GM04503 (cell line): Measurements from ENCODE around the gene CPT1B.
A peak's percentile ranks its signal among the peaks of the same experiment; 100 is the strongest.

ENCODE experiments used
- DNase-seq: peaks from one replicate; pipeline ENCODE4 v3.0.0-alpha.2; 2012; ENCODE audit warnings: low read depth

CPT1B gene

GRCh38 chr22:50569896-50570535, 8.2 kb downstream of the CPT1B start:
- no peak for DNase-seq

- no peak for DNase-seq
These were observed 9.2 kb downstream of the CPT1B start for GRCh38 chr22:50569041-50569459.

GRCh38 chr22:50568626-50569025, 9.6 kb downstream of the CPT1B start:
- no peak for DNase-seq

DNA sequence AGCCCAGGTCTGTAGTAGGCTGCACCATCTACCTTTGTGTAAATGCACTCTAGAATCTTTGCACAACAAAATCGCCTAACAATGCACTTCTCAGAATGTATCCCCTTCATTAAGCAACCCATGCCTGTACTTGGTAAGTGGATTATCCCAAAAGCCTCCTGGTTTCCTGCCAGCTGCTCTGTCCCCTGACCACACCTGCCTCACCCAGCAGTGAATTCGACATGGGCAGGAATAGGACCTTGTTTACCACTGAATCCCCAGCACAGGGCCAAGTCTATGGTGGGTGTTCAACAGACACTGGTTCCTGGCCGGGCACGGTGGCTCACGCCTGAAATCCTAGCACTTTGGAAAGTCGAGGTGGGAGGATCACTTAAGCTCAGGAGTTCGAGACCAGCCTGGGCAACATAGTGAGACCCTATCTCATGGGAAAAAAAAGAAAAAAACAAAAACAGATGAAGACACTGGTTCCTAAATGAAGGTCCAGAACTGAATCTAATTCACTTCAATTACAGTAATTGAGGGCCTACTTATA, 10.4 kb downstream of the CPT1B start:
- DNase-seq = no peak

DNA sequence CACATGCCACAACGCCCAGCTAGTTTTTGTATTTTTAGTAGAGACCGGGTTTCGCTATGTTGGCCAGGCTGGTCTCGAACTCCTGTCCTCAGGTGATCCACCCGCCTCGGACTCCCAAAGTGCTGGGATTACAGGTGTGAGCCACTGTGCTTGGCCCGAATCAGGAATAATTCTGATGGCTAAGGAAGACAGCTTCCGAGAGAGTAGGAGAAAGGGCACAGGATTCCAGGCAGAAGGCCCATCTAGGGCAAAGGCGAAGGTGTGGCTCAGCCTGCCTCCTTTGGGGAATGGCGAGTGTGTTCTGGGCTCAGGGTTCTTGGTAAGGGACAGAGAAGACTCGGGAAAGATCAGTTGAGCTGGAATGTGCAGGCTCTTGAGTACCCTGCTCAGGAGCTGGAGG, 13.9 kb downstream of the CPT1B start:
- DNase-seq = no peak

- no peak for DNase-seq
These were observed 14.6 kb downstream of the CPT1B start for GRCh38 chr22:50563413-50564160.

DNA sequence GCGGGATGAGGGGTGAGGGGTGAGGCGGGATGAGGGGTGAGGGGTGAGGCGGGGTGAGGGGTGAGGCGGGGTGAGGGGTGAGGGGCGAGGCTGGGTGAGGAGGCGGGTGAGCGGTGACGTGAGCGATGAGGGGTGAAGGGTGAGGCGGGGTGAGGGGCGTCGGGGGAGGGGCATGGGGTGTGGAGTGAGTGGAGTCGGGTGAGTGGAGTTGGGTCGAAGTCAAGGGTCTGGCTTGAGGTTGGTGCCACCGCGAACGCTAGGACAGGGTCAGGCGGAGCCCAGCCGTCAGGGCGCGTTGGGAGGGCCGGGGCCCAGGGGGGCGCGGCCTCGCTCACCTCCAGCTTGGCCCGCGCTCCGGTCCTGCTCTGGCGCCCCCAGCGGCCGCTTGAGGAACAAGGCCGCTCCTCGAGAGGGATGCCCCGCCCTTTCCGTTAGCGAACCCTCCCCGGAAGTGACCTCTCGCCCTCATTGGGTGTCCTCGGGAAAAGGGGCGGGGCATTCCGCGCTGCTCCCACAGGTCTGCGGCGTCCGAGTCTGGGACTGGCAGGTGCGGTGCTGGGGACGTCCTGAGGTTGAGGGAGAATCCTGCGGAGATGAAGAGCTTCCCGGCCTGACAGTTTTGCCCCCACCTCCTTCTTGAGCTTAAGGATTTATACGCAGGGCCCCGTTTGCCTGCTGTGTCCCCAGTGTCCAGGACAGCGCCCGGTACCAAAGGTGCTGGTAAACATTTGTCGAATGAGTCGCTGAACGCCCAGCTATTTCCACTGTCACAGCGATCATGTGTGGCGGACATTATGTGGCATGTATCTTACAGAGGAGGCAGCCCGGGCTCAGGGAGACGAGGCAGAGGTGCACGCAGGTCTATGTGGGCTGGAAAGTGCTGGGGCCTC, 15.5 kb downstream of the CPT1B start, which contains the start of gene SYCE3:
Gene SYCE3 (minus strand): TSS at position 397 of the 890 bp plus-strand sequence. CDS start 6,514 bp downstream, outside the sequence.
- DNase-seq = peak; percentile 42

- no peak for DNase-seq
These were observed 16.5 kb downstream of the CPT1B start for GRCh38 chr22:50561401-50562358.

DNA sequence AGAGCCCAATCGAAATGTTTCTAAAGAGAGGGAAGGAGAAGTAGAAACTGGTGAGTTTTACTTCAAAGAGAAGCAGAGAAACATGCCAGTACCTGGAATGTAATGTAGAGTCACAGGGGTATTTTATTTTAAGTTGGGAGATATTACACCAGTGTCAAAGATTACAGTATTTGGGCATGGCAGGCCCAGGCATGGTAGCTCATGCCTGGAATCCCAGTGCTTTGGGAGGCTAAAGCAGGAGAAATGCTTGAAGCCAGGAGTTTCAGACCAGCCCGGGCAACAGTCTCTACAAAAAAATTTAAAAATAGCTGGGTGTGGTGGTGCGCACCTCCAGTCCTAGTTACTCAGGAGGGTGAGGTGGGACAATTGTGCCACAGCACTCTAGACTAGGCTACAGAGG, 18.2 kb downstream of the CPT1B start:
- no peak for DNase-seq

DNA sequence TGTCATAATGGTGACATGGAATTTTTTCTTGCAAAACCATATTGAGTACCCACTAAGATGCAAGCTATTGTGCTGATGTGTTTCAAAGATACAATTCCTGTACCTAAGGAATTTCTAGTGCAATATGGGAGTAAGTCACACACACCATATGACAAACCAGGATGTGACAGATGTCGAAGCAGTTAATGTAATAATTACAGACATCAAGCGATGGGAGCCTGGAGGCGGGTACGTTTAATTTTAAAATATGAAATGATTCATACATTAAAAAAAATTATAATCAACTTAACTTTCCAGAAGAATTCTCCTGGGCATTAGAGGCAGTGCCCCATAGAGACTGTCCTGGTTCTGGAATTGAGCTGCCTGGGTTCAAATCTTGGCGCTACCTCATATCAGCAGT, 21.5 kb downstream of the CPT1B start:
- no peak for DNase-seq

GRCh38 chr22:50553310-50553709, 24.9 kb downstream of the CPT1B start:
- no peak for DNase-seq

DNA sequence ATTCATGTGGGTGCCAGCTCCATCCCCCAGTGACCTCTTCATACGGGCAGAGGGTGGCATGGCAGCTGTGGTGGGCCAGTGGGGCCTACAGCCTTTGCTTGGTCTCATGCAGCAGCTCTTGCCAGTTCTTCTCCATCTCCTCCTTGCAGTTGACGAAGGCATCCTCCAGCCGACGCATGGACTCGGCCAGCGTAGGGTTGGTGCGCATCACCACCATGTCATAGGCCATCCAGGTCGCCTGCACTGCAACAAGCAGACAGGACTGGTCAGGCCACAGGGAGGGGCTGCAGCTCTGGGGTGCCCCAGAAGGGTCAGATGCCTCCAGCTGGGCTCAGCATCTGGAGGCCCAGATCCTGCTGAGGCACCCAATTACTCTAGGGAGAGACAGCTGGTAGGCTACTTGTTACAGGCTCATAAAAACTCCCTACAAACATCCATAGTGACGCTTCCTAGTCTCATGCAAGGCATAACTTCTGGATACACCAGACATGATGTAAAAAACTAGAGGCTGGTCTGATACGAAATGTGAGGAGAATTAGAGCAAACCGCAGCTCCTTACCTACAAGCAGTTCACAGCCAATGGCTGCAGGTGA, 27.0 kb downstream of the CPT1B start:
- no peak for DNase-seq

DNA sequence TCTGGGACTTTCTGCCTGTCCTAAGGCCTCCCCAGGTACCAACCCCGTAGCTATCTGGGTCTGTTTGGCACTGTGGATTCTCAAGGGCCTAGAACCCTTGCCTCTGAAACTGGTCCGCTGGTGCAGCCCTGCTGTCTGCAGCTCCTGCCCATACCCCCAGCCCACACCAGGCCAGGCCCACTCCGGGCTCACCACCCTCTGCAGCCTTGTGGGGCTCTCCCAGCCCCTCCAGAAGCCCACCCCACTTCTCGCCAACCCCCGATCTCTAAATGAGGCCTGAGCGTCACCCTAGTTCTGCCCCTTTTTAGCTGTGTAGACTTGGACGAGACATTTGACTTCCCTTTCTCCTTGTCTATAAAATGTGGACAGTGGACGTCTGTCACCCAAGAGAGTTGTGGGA, 27.8 kb downstream of the CPT1B start:
- no peak for DNase-seq

DNA sequence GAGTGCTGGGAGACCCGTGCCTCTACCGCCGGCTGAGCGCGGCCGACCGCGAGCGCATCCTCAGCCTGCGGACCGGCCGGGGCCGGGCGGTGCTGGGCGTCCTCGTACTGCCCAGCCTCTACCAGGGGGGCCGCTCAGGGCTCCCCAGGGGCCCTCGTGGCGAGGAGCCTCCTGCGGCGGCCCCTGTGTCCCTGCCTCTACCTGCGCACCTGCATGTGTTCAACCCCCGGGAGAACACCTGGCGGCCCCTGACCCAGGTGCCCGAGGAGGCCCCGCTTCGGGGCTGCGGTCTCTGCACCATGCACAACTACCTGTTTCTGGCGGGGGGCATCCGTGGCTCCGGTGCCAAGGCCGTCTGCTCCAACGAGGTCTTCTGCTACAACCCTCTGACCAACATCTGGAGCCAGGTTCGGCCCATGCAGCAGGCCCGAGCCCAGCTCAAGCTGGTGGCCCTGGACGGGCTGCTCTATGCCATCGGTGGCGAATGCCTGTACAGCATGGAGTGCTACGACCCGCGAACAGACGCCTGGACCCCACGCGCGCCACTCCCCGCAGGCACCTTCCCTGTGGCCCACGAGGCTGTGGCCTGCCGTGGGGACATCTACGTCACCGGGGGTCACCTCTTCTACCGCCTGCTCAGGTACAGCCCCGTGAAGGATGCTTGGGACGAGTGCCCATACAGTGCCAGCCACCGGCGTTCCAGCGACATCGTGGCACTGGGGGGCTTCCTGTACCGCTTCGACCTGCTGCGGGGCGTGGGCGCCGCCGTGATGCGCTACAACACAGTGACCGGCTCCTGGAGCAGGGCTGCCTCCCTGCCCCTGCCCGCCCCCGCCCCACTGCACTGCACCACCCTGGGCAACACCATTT, 29.1 kb downstream of the CPT1B start:
- no peak for DNase-seq

DNA sequence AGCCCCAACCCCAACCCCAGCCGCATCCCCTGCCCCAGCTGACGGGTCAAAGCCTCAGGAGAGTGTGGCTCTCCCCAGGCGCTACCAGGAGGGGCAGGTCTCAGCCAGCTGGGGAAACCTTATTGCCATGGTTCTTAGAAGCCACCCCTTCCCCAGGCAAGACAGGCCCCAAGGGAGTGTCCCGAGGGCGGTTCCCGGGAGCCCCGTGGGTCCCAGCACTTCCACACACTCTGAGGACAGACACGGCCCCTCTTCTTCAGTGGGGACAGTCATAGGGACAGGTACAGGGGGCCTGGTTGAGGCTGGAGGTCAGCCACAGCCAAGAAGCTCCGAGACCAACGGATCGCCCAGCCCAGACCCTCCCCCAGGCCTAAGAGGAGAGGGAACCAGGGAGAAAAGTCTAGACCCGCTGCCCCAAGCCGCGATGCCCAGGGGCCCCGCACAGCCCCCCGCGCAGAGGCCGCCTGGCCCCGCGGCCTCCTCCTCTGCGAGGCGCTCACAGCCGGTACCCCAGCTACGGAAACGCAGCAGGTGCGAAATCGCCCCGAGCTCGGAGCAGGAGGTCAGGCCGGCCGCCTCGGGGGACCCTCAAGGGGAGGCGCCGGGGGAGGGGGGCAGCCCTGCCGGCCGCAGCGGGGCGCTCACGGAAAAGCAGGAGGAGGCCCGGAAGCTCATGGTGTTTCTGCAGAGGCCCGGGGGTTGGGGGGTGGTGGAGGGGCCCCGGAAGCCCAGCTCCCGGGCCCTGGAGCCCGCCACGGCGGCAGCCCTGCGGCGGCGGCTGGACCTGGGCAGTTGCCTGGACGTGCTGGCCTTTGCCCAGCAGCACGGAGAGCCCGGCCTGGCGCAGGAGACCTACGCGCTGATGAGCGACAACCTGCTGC, 29.9 kb downstream of the CPT1B start:
- no peak for DNase-seq

- no peak for DNase-seq
These were observed 30.8 kb downstream of the CPT1B start for GRCh38 chr22:50547263-50547985.

- no peak for DNase-seq
These were observed 31.6 kb downstream of the CPT1B start for GRCh38 chr22:50546326-50547262.
